ENCODE measurements around the gene ABCC8. TPM values are rescaled to one million over a fixed set of nuclear protein-coding genes. Genes with fewer than 3 reads are reported as not detected.

The ABCC8 gene
- total and polyA plus RNA-seq, 9 donors: 0.38 to 1.8 (median 0.71) TPM; not detected in 2

- TF ChIP-seq CTCF (IDR thresholded peaks at IDR 0.05) (no peak), POLR2A (IDR thresholded peaks at IDR 0.05) (no peak), EP300 (IDR thresholded peaks at IDR 0.05) (no peak)
- intact Hi-C loops (cut with DNase I): loop anchor here in 2 of 4 donors (5.0 to 10.0 kb wide), 2 partner anchors 112 to 115 kb away; no protein-coding TSS in a partner anchor
- WGBS, 3 donors: 48 to 67% (median 54%) methylated on average over 10 of the region's 10 CpGs
- no peak overlapping the region for H3K4me3 ChIP-seq
- no peaks in the 10 kb centered on the region for H3K27me3 ChIP-seq
- H3K4me1 ChIP-seq (ENCODE audit: insufficient read depth): peaks cover 3% of the 10 kb centered on the region
- no peaks in the 10 kb centered on the region for H3K36me3 ChIP-seq
- H3K9me3 ChIP-seq: no peaks in the 10 kb centered on the region
- no peak for DNase-seq
- H3K27ac ChIP-seq: no peak overlapping the region
These were observed 86.5 kb downstream of the ABCC8 start for GRCh38 chr11:17389957-17390649.

- H3K36me3 ChIP-seq: no peaks in the 10 kb centered on the region
- 2 to 4% (median 4%) methylated on average over 16 to 55 of the region's 55 CpGs for WGBS, 3 donors
- intact Hi-C loops (cut with DNase I): loop anchor here in 1 of 4 donors (10.0 kb wide), 1 partner anchor 115 kb away; no protein-coding TSS in a partner anchor
- peak; percentile 45 to 90 (median 51) for TF ChIP-seq CTCF (IDR thresholded peaks at IDR 0.05)
- TF ChIP-seq POLR2A (IDR thresholded peaks at IDR 0.05): no peak
- H3K9me3 ChIP-seq: no peaks in the 10 kb centered on the region
- H3K4me1 ChIP-seq (ENCODE audit: insufficient read depth): peaks cover 3% of the 10 kb centered on the region
- H3K27ac ChIP-seq: no peak overlapping the region
- peak; percentile 60 to 82 (median 75) for DNase-seq
- H3K27me3 ChIP-seq: no peaks in the 10 kb centered on the region
- peak overlapping the region; percentile 45 for H3K4me3 ChIP-seq
These were observed 87.3 kb downstream of the ABCC8 start for GRCh38 chr11:17389211-17389956.

- DNase-seq: no peak
- H3K27me3 ChIP-seq: no peaks in the 10 kb centered on the region
- TF ChIP-seq CTCF (IDR thresholded peaks at IDR 0.05): no peak
- TF ChIP-seq POLR2A (IDR thresholded peaks at IDR 0.05): no peak
- no peak for TF ChIP-seq EP300 (IDR thresholded peaks at IDR 0.05)
- 3 to 6% (median 5%) methylated on average over 21 to 53 of the region's 53 CpGs for WGBS, 3 donors
- H3K27ac ChIP-seq: no peak within 1 kb of the TSS
- no peaks in the 10 kb centered on the region for H3K9me3 ChIP-seq
- H3K4me1 ChIP-seq (ENCODE audit: insufficient read depth): peaks cover 3% of the 10 kb centered on the region
- intact Hi-C loops (cut with DNase I): loop anchor here in 1 of 4 donors (10.0 kb wide), 1 partner anchor 116 kb away; no protein-coding TSS in a partner anchor
- peak within 1 kb of the TSS; percentile 45 for H3K4me3 ChIP-seq
- no peaks in the 10 kb centered on the region for H3K36me3 ChIP-seq
These were observed 87.9 kb downstream of the ABCC8 start, which contains the start of gene KCNJ11 for GRCh38 chr11:17388609-17389210. Gene KCNJ11, minus strand, starts transcription at chr11:17388659. Its CDS starts 568 bp downstream, at chr11:17388091.

GRCh38 chr11:17387811-17388210 lies 88.8 kb downstream of the ABCC8 start:
- Histone ChIP-seq H3K27me3 (no peaks in the 10 kb centered on the region), H3K27ac (no peak overlapping the region), H3K9me3 (no peaks in the 10 kb centered on the region), H3K4me3 (no peak overlapping the region), H3K4me1 (ENCODE audit: insufficient read depth) (peaks cover 3% of the 10 kb centered on the region), H3K36me3 (no peaks in the 10 kb centered on the region)
- TF ChIP-seq EP300 (IDR thresholded peaks at IDR 0.05) (no peak), CTCF (IDR thresholded peaks at IDR 0.05) (no peak), POLR2A (IDR thresholded peaks at IDR 0.05) (no peak)
- no peak for DNase-seq
- WGBS, 3 donors: 92 to 97% (median 94%) methylated on average over 20 of the region's 20 CpGs
- intact Hi-C loops (cut with DNase I): loop anchor here in 1 of 4 donors (10.0 kb wide), 1 partner anchor 117 kb away; no protein-coding TSS in a partner anchor

Measured in ovary (tissue), 9 donors.